Testis (tissue), 2 donors: ENCODE data around the gene LAMB2.

ENCODE experiments used
- CTCF ChIP-seq, 3 experiments: fragments of 450-650 bp in 2 of 3; fragments of 200-600 bp in 1 of 3; sonication (generic) in 1 of 3; IDR thresholded peaks; one replicate each; pipeline ENCODE4 v1.5.1; 2016 to 2019; ENCODE audit warnings: antibody characterized with exemption in 3 of 3, mild to moderate bottlenecking in 2 of 3, moderate library complexity in 1 of 3
- POLR2A ChIP-seq: fragments of 450-650 bp; IDR thresholded peaks from one replicate; pipeline ENCODE4 v1.6.1; 2017; ENCODE audit warnings: antibody characterized with exemption, mild to moderate bottlenecking, moderate library complexity

GRCh38 chr3:49122451-49122850 lies 10.4 kb downstream of the LAMB2 start:
- TF ChIP-seq CTCF (IDR thresholded peaks at IDR 0.05) = no peak
- no peak for TF ChIP-seq POLR2A
